ENCODE data around the gene FAM89A.
"Not testable (repeated sequence)": the region's sequence is repeated elsewhere in the genome, so short reads cannot be mapped to it uniquely, and the experiment has no call there.

Gene FAM89A

GRCh38 chr1:231029841-231030240 lies 10.2 kb downstream of the FAM89A start:
- DNase-seq = no peak

- DNase-seq = not testable (repeated sequence)
Measured at GRCh38 chr1:231029247-231029646, 10.8 kb downstream of the FAM89A start.

GRCh38 chr1:231028682-231029081 lies 11.4 kb downstream of the FAM89A start:
- no peak for DNase-seq

GRCh38 chr1:231027971-231028370 lies 12.1 kb downstream of the FAM89A start:
- DNase-seq = no peak

GRCh38 chr1:231027136-231027925 lies 12.7 kb downstream of the FAM89A start:
- DNase-seq = no peak

- no peak for DNase-seq
Measured at GRCh38 chr1:231026576-231026975, 13.5 kb downstream of the FAM89A start.

GRCh38 chr1:231023150-231023549 lies 16.9 kb downstream of the FAM89A start:
- DNase-seq = no peak

- DNase-seq = not testable (repeated sequence)
Measured at GRCh38 chr1:231022543-231022942, 17.5 kb downstream of the FAM89A start.

GRCh38 chr1:231021540-231022031 lies 18.5 kb downstream of the FAM89A start:
- DNase-seq = no peak

- no peak for DNase-seq
Measured at GRCh38 chr1:231020816-231021215, 19.2 kb downstream of the FAM89A start.

GRCh38 chr1:231020139-231020601 lies 19.9 kb downstream of the FAM89A start:
- DNase-seq = no peak

- DNase-seq = no peak
Measured at GRCh38 chr1:231019711-231020110, 20.3 kb downstream of the FAM89A start.

- no peak for DNase-seq
Measured at GRCh38 chr1:231016966-231017365, 23.1 kb downstream of the FAM89A start.

- DNase-seq = no peak
Measured at GRCh38 chr1:231016234-231016633, 23.8 kb downstream of the FAM89A start.

- DNase-seq = no peak
Measured at GRCh38 chr1:231013391-231014015, 26.6 kb downstream of the FAM89A start.

GRCh38 chr1:231011963-231012362 lies 28.1 kb downstream of the FAM89A start:
- DNase-seq = no peak

- DNase-seq = no peak
Measured at GRCh38 chr1:231011360-231011759, 28.7 kb downstream of the FAM89A start.

GRCh38 chr1:231007535-231007934 lies 32.5 kb downstream of the FAM89A start:
- not testable (repeated sequence) for DNase-seq

- no peak for DNase-seq
Measured at GRCh38 chr1:231001892-231002291, 38.2 kb downstream of the FAM89A start.

- DNase-seq = no peak
Measured at GRCh38 chr1:231000639-231001038, 39.4 kb downstream of the FAM89A start.

- no peak for DNase-seq
Measured at GRCh38 chr1:231000201-231000600, 39.9 kb downstream of the FAM89A start.

GRCh38 chr1:230994860-230995259 lies 45.2 kb downstream of the FAM89A start:
- DNase-seq = no peak

- no peak for DNase-seq
Measured at GRCh38 chr1:230992100-230992774, 47.8 kb downstream of the FAM89A start.

- no peak for DNase-seq
Measured at GRCh38 chr1:230987448-230987847, 52.6 kb downstream of the FAM89A start.
